SK-N-SH (cell line): Measurements from ENCODE around the gene RAB24. TPM values are rescaled to one million over a fixed set of nuclear protein-coding genes. Genes with fewer than 3 reads are reported as not detected.
A peak's percentile ranks its signal among the peaks of the same experiment; 100 is the strongest.

ENCODE experiments used
- CTCF ChIA-PET: fragments of 300-600, 350-600 bp; formaldehyde crosslinking; extraction: SDS; loops from one replicate; lab custom pipeline; 2021; lab: Yijun Ruan, JAX
- POLR2A ChIA-PET: fragments of 350-600 bp; sonication (Branson Sonifier 250); formaldehyde crosslinking; extraction: SDS; loops from one replicate; lab custom pipeline; 2020; ENCODE audit warnings: antibody characterized with exemption, inconsistent platforms; lab: Yijun Ruan, JAX
- DNase-seq: peaks from one replicate; pipeline ENCODE4 v3.0.0; 2012
- H2AFZ ChIP-seq: fragments of 200-600 bp; sonication (generic); 2 replicates; pipeline ENCODE4 v1.8.1; 2016; ENCODE audit warnings: antibody characterized with exemption, mild to moderate bottlenecking, low read depth
- H3F3A ChIP-seq: fragments of 200-600 bp; sonication (generic); replicated peaks from 2 replicates; pipeline ENCODE3; 2016; ENCODE audit warnings: antibody characterized with exemption, mild to moderate bottlenecking; ENCODE audit not compliant: insufficient read depth
- H3K27ac ChIP-seq, 2 experiments: fragments of 200-500 bp in 1 of 2; fragments of 200-600 bp in 1 of 2; sonication (Bioruptor generic) in 1 of 2; sonication (generic), shearing (Covaris generic) in 1 of 2; 2 replicates each; pipeline versions ENCODE4 v1.5.1 to v1.6.1; 2014 to 2016; ENCODE audit warnings: low read depth in 2 of 2, inconsistent platforms in 1 of 2, low read length in 1 of 2, mild to moderate bottlenecking in 1 of 2, mixed read lengths in 1 of 2
- H3K27me3 ChIP-seq: fragments of 200-600 bp; sonication (generic), shearing (Covaris generic); 2 replicates; pipeline ENCODE4 v1.6.1; 2016; ENCODE audit warnings: mixed run types; ENCODE audit not compliant: insufficient read depth
- H3K36me3 ChIP-seq, 2 experiments: fragments of 200-500 bp in 1 of 2; fragments of 200-600 bp in 1 of 2; sonication (Bioruptor generic) in 1 of 2; sonication (generic) in 1 of 2; replicated peaks in 1 of 2; 2 replicates each; pipeline versions ENCODE3 to v1.5.1; 2014 to 2016; ENCODE audit warnings: low read length in 1 of 2, mild to moderate bottlenecking in 1 of 2; ENCODE audit not compliant: insufficient read depth in 2 of 2, control insufficient read depth in 1 of 2
- H3K4me1 ChIP-seq, 2 experiments: fragments of 200-500 bp in 1 of 2; fragments of 200-600 bp in 1 of 2; sonication (Bioruptor generic) in 1 of 2; sonication (generic), shearing (Covaris generic) in 1 of 2; 2 replicates each; pipeline versions ENCODE4 v1.5.1 to v1.6.1; 2014 to 2016; ENCODE audit warnings: low read depth in 1 of 2, low read length in 1 of 2, mixed run types in 1 of 2; ENCODE audit not compliant: insufficient read depth in 2 of 2, control insufficient read depth in 1 of 2
- H3K4me2 ChIP-seq: fragments of 200-600 bp; sonication (generic), shearing (Covaris generic); 2 replicates; pipeline ENCODE4 v1.6.1; 2017; ENCODE audit warnings: mixed run types
- H3K4me3 ChIP-seq, 2 experiments: fragments of 200-500 bp in 1 of 2; fragments of 200-600 bp in 1 of 2; sonication (Bioruptor generic) in 1 of 2; sonication (generic), shearing (Covaris generic) in 1 of 2; 2 replicates each; pipeline versions ENCODE4 v1.5.1 to v1.8.1; 2014 to 2016; ENCODE audit warnings: low read depth in 2 of 2, inconsistent platforms in 1 of 2, low read length in 1 of 2, mild to moderate bottlenecking in 1 of 2, mixed read lengths in 1 of 2, moderate library complexity in 1 of 2
- H3K79me2 ChIP-seq: fragments of 200-600 bp; sonication (generic); 2 replicates; pipeline ENCODE4 v1.8.1; 2017; ENCODE audit warnings: mild to moderate bottlenecking; ENCODE audit not compliant: insufficient read depth
- H3K9ac ChIP-seq: fragments of 200-600 bp; sonication (generic); 2 replicates; pipeline ENCODE4 v1.6.1; 2017; ENCODE audit warnings: mixed run types
- H3K9me2 ChIP-seq: fragments of 200-600 bp; sonication (generic); 2 replicates; pipeline ENCODE4 v1.6.1; 2017; ENCODE audit warnings: mixed run types
- H3K9me3 ChIP-seq: fragments of 200-600 bp; sonication (generic); 2 replicates; pipeline ENCODE4 v1.6.1; 2017; ENCODE audit warnings: mixed run types, mild to moderate bottlenecking, moderate library complexity
- H4K20me1 ChIP-seq: fragments of 200-600 bp; sonication (generic); 2 replicates; pipeline ENCODE4 v1.6.1; 2017; ENCODE audit warnings: mild to moderate bottlenecking, mixed run types; ENCODE audit not compliant: insufficient read depth
- CHD2 ChIP-seq: fragments of 150-350 bp; IDR thresholded peaks from 2 replicates; pipeline ENCODE4 v1.6.1; 2018; ENCODE audit warnings: low read length; ENCODE audit not compliant: partially characterized antibody
- ELF1 ChIP-seq: IDR thresholded peaks from 2 replicates; pipeline ENCODE4 v1.4.0; 2012
- EZH2phosphoT487 ChIP-seq: fragments of 200-600 bp; sonication (generic); IDR thresholded peaks from 2 replicates; pipeline ENCODE4 v1.6.1; 2017; ENCODE audit warnings: low read depth, mixed run types, mild to moderate bottlenecking, antibody characterized with exemption, moderate library complexity, borderline replicate concordance
- FOSL2 ChIP-seq: IDR thresholded peaks from 2 replicates; pipeline ENCODE4 v1.4.0; 2012; ENCODE audit warnings: low read depth, mild to moderate bottlenecking, moderate library complexity, borderline replicate concordance
- GABPA ChIP-seq: IDR thresholded peaks from 2 replicates; pipeline ENCODE4 v1.4.0; 2012; ENCODE audit warnings: low read depth, mild to moderate bottlenecking
- GATA2 ChIP-seq: sonication (generic); formaldehyde crosslinking; IDR thresholded peaks from 2 replicates; pipeline ENCODE4 v1.5.0; 2020; ENCODE audit warnings: mild to moderate bottlenecking, missing genetic modification reagents
- JUND ChIP-seq: IDR thresholded peaks from 2 replicates; pipeline ENCODE4 v1.4.0; 2012
- MXI1 ChIP-seq: IDR thresholded peaks from 2 replicates; pipeline ENCODE4 v1.6.1; 2012; ENCODE audit warnings: mild to moderate bottlenecking, low read depth, low read length, improper control_type of control experiment
- NFIC ChIP-seq: IDR thresholded peaks from 2 replicates; pipeline ENCODE4 v1.4.0; 2012; ENCODE audit warnings: borderline replicate concordance
- POLR2AphosphoS5 ChIP-seq: IDR thresholded peaks from 2 replicates; pipeline ENCODE4 v1.6.1; 2012; ENCODE audit warnings: low read depth, low read length
- RAD21 ChIP-seq: IDR thresholded peaks from 2 replicates; pipeline ENCODE4 v1.6.1; 2012; ENCODE audit warnings: mild to moderate bottlenecking, low read length
- RCOR1 ChIP-seq: fragments of 150-350 bp; IDR thresholded peaks from 2 replicates; pipeline ENCODE4 v1.6.1; 2017; ENCODE audit warnings: antibody characterized with exemption, low read length
- REST ChIP-seq: IDR thresholded peaks from 2 replicates; pipeline ENCODE4 v1.6.1; 2012; ENCODE audit warnings: mild to moderate bottlenecking, low read depth, low read length, moderate library complexity
- RXRA ChIP-seq: IDR thresholded peaks from 2 replicates; pipeline ENCODE4 v1.4.0; 2012; ENCODE audit warnings: low read depth, mild to moderate bottlenecking, borderline replicate concordance
- SIN3A ChIP-seq: IDR thresholded peaks from 2 replicates; pipeline ENCODE4 v1.6.1; 2012; ENCODE audit warnings: low read depth, mild to moderate bottlenecking, low read length, moderate library complexity, borderline replicate concordance
- TCF12 ChIP-seq: IDR thresholded peaks from 2 replicates; pipeline ENCODE4 v1.4.0; 2012
- USF2 ChIP-seq: fragments of 150-350 bp; IDR thresholded peaks from 2 replicates; pipeline ENCODE4 v1.6.1; 2017; ENCODE audit warnings: antibody characterized with exemption, low read length, low read depth, borderline replicate concordance
- YY1 ChIP-seq: IDR thresholded peaks from 2 replicates; pipeline ENCODE4 v1.4.0; 2012; ENCODE audit warnings: low read depth, mild to moderate bottlenecking
- ZBTB33 ChIP-seq: IDR thresholded peaks from 2 replicates; pipeline ENCODE4 v1.4.0; 2012; ENCODE audit warnings: low read depth, borderline replicate concordance
- WGBS: methylation state at CpG from one replicate; pipeline ENCODE4 v1.1.6; 2017; ENCODE audit warnings: low lambda C conversion rate; 5-methylcytosine and 5-hydroxymethylcytosine counted together
- polyA plus RNA-seq, 3 experiments: library from polyadenylated mRNA; depleted of rRNA; stranded (reverse); fragments of >200 nt; gene quantifications; 2 replicates each; pipeline ENCODE4 v1.2.3, GENCODE V29; 2012
- TF ChIP-seq, protein P1 (sequence below): IDR thresholded peaks from 2 replicates; pipeline ENCODE4; 2012
- TF ChIP-seq, protein P2 (sequence below): IDR thresholded peaks from 2 replicates; pipeline ENCODE4 v1.4.0; 2012; ENCODE audit warnings: low read depth

RAB24 gene
- polyA plus RNA-seq, 1 of the 3 experiments (the other 2 are of a cell fraction): 101 TPM

DNA sequence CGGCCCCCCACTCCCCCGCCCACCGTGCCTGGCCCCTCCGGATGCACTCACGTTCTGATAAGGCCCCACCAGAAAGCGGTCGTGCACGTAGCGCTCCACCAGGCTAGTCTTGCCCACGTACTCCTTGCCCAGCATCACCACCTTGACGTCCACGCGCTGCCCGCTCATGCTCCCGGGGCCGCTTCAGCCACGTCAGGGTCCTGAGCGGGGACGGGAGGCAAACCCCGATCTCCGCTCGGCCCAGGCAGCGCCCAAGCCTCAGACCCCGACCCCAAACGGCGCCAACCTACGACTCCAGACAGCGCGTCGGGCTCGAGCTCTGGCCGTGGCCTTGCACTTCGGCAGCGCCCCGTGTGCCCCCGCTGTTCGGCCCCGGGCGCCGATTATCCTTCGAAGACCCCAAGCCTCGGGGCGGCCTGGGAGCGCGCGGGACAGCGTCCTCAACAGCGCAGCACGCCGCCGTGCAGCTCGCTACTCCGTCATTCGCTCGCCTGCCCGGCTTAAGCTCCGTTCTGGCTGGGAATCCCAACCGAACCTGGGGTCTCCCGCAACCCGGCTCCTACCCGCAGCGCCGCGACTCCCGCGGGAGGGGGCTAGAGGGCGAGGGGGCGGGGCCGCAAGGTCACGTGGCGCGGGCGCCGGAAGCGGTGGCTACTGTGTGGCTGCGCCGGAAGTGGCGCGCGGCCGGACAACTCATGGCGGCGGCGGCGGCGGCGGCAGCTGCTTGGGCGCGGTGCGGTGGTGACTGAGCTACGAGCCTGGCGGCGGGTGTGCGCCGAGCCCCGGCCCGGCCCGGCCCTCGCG, at the start of gene RAB24, which contains the start of gene PRELID1 (continued):
- TF ChIP-seq, protein P1, sequence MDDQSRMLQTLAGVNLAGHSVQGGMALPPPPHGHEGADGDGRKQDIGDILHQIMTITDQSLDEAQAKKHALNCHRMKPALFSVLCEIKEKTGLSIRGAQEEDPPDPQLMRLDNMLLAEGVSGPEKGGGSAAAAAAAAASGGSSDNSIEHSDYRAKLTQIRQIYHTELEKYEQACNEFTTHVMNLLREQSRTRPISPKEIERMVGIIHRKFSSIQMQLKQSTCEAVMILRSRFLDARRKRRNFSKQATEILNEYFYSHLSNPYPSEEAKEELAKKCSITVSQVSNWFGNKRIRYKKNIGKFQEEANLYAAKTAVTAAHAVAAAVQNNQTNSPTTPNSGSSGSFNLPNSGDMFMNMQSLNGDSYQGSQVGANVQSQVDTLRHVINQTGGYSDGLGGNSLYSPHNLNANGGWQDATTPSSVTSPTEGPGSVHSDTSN: no peak
- TF ChIP-seq RXRA (no peak), EZH2phosphoT487 (no peak), NFIC (no peak), ZBTB33 (no peak), RAD21 (no peak), FOSL2 (no peak), RCOR1 (no peak)
- TF ChIP-seq, protein P2, sequence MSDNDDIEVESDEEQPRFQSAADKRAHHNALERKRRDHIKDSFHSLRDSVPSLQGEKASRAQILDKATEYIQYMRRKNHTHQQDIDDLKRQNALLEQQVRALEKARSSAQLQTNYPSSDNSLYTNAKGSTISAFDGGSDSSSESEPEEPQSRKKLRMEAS: peak; percentile 65

DNA sequence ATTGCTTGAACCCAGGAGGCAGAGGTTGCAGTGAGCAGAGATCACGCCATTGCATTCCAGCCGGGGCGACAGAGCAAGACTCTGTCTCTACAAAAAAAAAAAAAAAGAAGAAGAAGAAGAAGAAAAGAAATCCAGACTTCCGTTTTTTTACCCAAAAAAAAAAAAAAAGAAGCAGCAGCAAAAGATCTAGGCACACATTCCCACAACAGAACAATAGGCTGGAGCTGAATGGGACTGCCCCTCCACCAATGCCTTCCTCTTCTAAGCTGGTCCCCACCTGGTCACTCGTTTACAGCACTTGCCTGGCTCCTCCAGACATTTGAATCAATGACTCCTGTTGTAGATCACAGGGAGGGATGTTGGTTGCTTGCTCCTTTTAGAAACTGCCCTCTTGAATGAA, 49.6 kb upstream of the RAB24 start:
- Histone ChIP-seq H3K27me3 (no peaks in the 10 kb centered on the region), H3K4me2 (no peak overlapping the region), H3K4me1 (peaks cover 5 to 27% of the 10 kb centered on the region in 2 experiments; a peak in 3 of 4 replicates), H3K9ac (no peak overlapping the region), H4K20me1 (no peaks in the 10 kb centered on the region), H3F3A (no peaks in the 10 kb centered on the region), H3K79me2 (peaks cover 34% of the 10 kb centered on the region), H3K9me2 (no peaks in the 10 kb centered on the region), H3K4me3 (no peak overlapping the region), H2AFZ (no peak overlapping the region), H3K9me3 (no peaks in the 10 kb centered on the region), H3K36me3 (peaks cover 4 to 8% of the 10 kb centered on the region in 2 experiments), H3K27ac (no peak overlapping the region)
- DNase-seq: no peak
- POLR2A ChIA-PET: interaction anchor here (1.8 kb wide), 1 partner anchor 8 kb away, joined by 8 read pairs; no protein-coding TSS in a partner anchor
- CTCF ChIA-PET: interaction anchor here (1.5 to 1.6 kb wide), 2 partner anchors 9 to 11 kb away, joined by 4 to 6 read pairs; no protein-coding TSS in a partner anchor
- WGBS: 76% methylated on average over 5 of the region's 5 CpGs
- no peak for TF ChIP-seq YY1
- no peak for TF ChIP-seq CHD2
- no peak for TF ChIP-seq SIN3A
- TF ChIP-seq ZBTB33: no peak
- no peak for TF ChIP-seq EZH2phosphoT487
- TF ChIP-seq GABPA: no peak
- no peak for TF ChIP-seq TCF12
- no peak for TF ChIP-seq ELF1
- TF ChIP-seq GATA2 (CRISPR knock-in tag): no peak
- TF ChIP-seq USF2: no peak
- TF ChIP-seq RAD21: no peak
- TF ChIP-seq POLR2AphosphoS5: no peak
- no peak for TF ChIP-seq MXI1
- no peak for TF ChIP-seq REST
- no peak for TF ChIP-seq JUND
